Adrenal gland (tissue), 12 donors: ENCODE results near the gene SUMF2. TPM values are rescaled to one million over a fixed set of nuclear protein-coding genes. Genes with fewer than 3 reads are reported as not detected.
"Not testable (repeated sequence)": the region's sequence is repeated elsewhere in the genome, so short reads cannot be mapped to it uniquely, and the experiment has no call there.

Source experiments
- DNase-seq, 7 donors: peaks; one replicate each; pipeline ENCODE4 v3.0.0-alpha.2; 2019 to 2020
- H3K27ac ChIP-seq, 5 donors: fragments of 200-600 bp; sonication (generic) in 4 of 5; 1 replicate in 3 of 5; 2 replicates in 2 of 5; pipeline versions ENCODE4 v1.5.1 to v1.8.0; 2016 to 2020; ENCODE audit warnings: mild to moderate bottlenecking in 1 of 5
- H3K27me3 ChIP-seq: fragments of 200-600 bp; 2 replicates; pipeline ENCODE4 v1.8.0; 2021
- H3K36me3 ChIP-seq, 2 donors: fragments of 200-600 bp; replicated peaks in 1 of 2; 1 replicate in 1 of 2; 2 replicates in 1 of 2; pipeline versions ENCODE4 v1.5.1 to v1.8.0; 2018 to 2022
- H3K4me1 ChIP-seq, 2 donors: fragments of 200-600 bp; replicated peaks in 1 of 2; 1 replicate in 1 of 2; 2 replicates in 1 of 2; pipeline versions ENCODE4 v1.5.1 to v1.8.0; 2018 to 2021
- H3K4me3 ChIP-seq, 4 donors: fragments of 200-600 bp; sonication (generic) in 3 of 4; one replicate each; pipeline ENCODE4 v1.5.1; 2016 to 2018
- H3K9me3 ChIP-seq, 3 donors: fragments of 200-600 bp; sonication (generic) in 1 of 3; replicated peaks in 1 of 3; 1 replicate in 2 of 3; 2 replicates in 1 of 3; pipeline versions ENCODE4 v1.5.1 to v1.8.0; 2016 to 2021
- CTCF ChIP-seq, 6 experiments: fragments of 450-650 bp in 4 of 6; fragments of 200-600 bp in 2 of 6; sonication (generic) in 1 of 6; IDR thresholded peaks; 1 replicate in 5 of 6; 2 replicates in 1 of 6; pipeline versions ENCODE4 v1.5.1 to v1.8.0; 2016 to 2021; ENCODE audit warnings: antibody characterized with exemption in 6 of 6, mild to moderate bottlenecking in 2 of 6, moderate library complexity in 1 of 6
- POLR2A ChIP-seq, 2 donors: fragments of 450-650 bp; IDR thresholded peaks; one replicate each; pipeline ENCODE4 v1.6.1; 2017; ENCODE audit warnings: antibody characterized with exemption in 2 of 2, mild to moderate bottlenecking in 2 of 2, moderate library complexity in 1 of 2
- WGBS, 4 donors: extraction: QIAGEN DNeasy Blood & Tissue Kit in 2 of 4; methylation state at CpG; one replicate each; pipeline versions ENCODE4 v1.1.5 to v1.1.7; 2013 to 2017; 5-methylcytosine and 5-hydroxymethylcytosine counted together
- intact Hi-C, 2 donors: fragments of 100-400 bp; cut with DNase I; formaldehyde crosslinking; loops; one replicate each; pipeline versions ENCODE4 v1.14.1 to v1.15.0; 2022 to 2023
- polyA plus RNA-seq, 3 donors: library from polyadenylated mRNA; stranded (reverse); fragments of 200-250 nt in 2 of 3; fragments of 350-450 nt in 1 of 3; fragmentation: Illumina TruSeq in 1 of 3; extraction: RNeasy Lipid Tissue Mini Kit (QIAGEN cat#74804) in 1 of 3; gene quantifications; one replicate each; pipeline ENCODE4 v1.2.3, GENCODE V29; 2013 to 2014
- total RNA-seq, 9 donors: library from RNA; depleted of rRNA in 4 of 9; stranded (reverse); fragments of >200 nt in 4 of 9; fragments of 120-200 nt in 1 of 9; fragmentation: NEBNext Ultra II Directional in 1 of 9; extraction: Animal tissue kit (Norgen Biotek cat#: 25700) in 1 of 9; gene quantifications; one replicate each; pipeline versions ENCODE4 v1.1.0 to v1.2.4, GENCODE V29; 2013 to 2023
- donor health status: healthy with polysubstance abuse.
- donor health status: Bipolar disorder and iron deficiency.
- donor health status: DM: yes; HTN: yes; CAD: no.
- donor health status: DM: no; HTN: no; CAD: no.
- donor health status: DM: no; HTN: no; CAD: no.
- donor health status: DM: yes; HTN: yes; CAD: no.

Gene SUMF2
- total and polyA plus RNA-seq, 12 donors, result 75.6 to 230 (median 169) TPM

GRCh38 chr7:56107954-56108258, 43.8 kb downstream of the SUMF2 start:
- WGBS, 4 donors, result 83 to 96% (median 95%) methylated on average over 1 of the region's 1 CpG
- no peak for DNase-seq
- TF ChIP-seq POLR2A (IDR thresholded peaks at IDR 0.05) (no peak), CTCF (IDR thresholded peaks at IDR 0.05) (no peak)
- Histone ChIP-seq H3K9me3 (no peaks in the 10 kb centered on the region), H3K36me3 (peaks cover 0 to 16% of the 10 kb centered on the region in 2 donors), H3K4me3 (no peak overlapping the region), H3K4me1 (peaks cover 9 to 34% of the 10 kb centered on the region in 2 donors), H3K27ac (peak overlapping the region in 3 of 5 donors; percentile 80 to 95 (median 95)), H3K27me3 (no peaks in the 10 kb centered on the region)
- intact Hi-C loops, result no loop called here

GRCh38 chr7:56110611-56111010, 46.5 kb downstream of the SUMF2 start:
- WGBS, 4 donors, result 80 to 92% (median 88%) methylated on average over 1 of the region's 1 CpG
- no peaks in the 10 kb centered on the region for H3K36me3 ChIP-seq
- no peak overlapping the region for H3K27ac ChIP-seq
- intact Hi-C loops, result no loop called here
- no peak for TF ChIP-seq POLR2A (IDR thresholded peaks at IDR 0.05)
- TF ChIP-seq CTCF (IDR thresholded peaks at IDR 0.05), result no peak
- peaks cover 16 to 21% of the 10 kb centered on the region in 2 donors for H3K4me1 ChIP-seq
- no peak overlapping the region for H3K4me3 ChIP-seq
- no peaks in the 10 kb centered on the region for H3K27me3 ChIP-seq
- H3K9me3 ChIP-seq, result no peaks in the 10 kb centered on the region
- no peak for DNase-seq

GRCh38 chr7:56112244-56112643, 48.2 kb downstream of the SUMF2 start:
- DNase-seq, H3K36me3 ChIP-seq, H3K27ac ChIP-seq, H3K9me3 ChIP-seq, H3K27me3 ChIP-seq, intact Hi-C loops, H3K4me3 ChIP-seq: not testable (repeated sequence)
- H3K4me1 ChIP-seq, result peaks cover 16% of the 10 kb centered on the region in 2 donors
- 87 to 95% (median 89%) methylated on average over 3 of the region's 3 CpGs for WGBS, 4 donors

- Histone ChIP-seq H3K36me3 (no peaks in the 10 kb centered on the region), H3K27me3 (no peaks in the 10 kb centered on the region), H3K27ac (no peak within 1 kb of the TSS), H3K4me1 (peaks cover 13 to 16% of the 10 kb centered on the region in 2 donors), H3K4me3 (no peak within 1 kb of the TSS), H3K9me3 (no peaks in the 10 kb centered on the region)
- WGBS, 4 donors, result 29 to 54% (median 36%) methylated on average over 3 to 65 of the region's 65 CpGs
- DNase-seq, result peak in 1 of 7 donors; percentile 35
- intact Hi-C loops, result no loop called here
- TF ChIP-seq CTCF (IDR thresholded peaks at IDR 0.05), result no peak
- no peak for TF ChIP-seq POLR2A (IDR thresholded peaks at IDR 0.05)
Observed at GRCh38 chr7:56115852-56116538, 51.9 kb downstream of the SUMF2 start, which contains the start of gene NUPR2. Gene NUPR2 (minus strand): TSS chr7:56116417. CDS start chr7:56116314, 103 bp downstream.

GRCh38 chr7:56121440-56121839, 57.4 kb downstream of the SUMF2 start:
- TF ChIP-seq CTCF (IDR thresholded peaks at IDR 0.05) (no peak), POLR2A (IDR thresholded peaks at IDR 0.05) (no peak)
- intact Hi-C loops, result no loop called here
- DNase-seq, result no peak
- peaks cover 0 to 10% of the 10 kb centered on the region in 2 donors for H3K4me1 ChIP-seq
- WGBS, 4 donors, result 83 to 87% (median 87%) methylated on average over 6 of the region's 6 CpGs
- H3K4me3 ChIP-seq, result no peak overlapping the region
- H3K36me3 ChIP-seq, result no peaks in the 10 kb centered on the region
- no peak overlapping the region for H3K27ac ChIP-seq
- no peaks in the 10 kb centered on the region for H3K27me3 ChIP-seq
- H3K9me3 ChIP-seq, result no peaks in the 10 kb centered on the region
